GM11168 (cell line): ENCODE measurements around the gene PLEKHM1.
"Not testable (repeated sequence)": the region's sequence is repeated elsewhere in the genome, so short reads cannot be mapped to it uniquely, and the experiment has no call there.

ENCODE experiments used
- in situ Hi-C: fragments of 300-500 bp; cut with MboI; formaldehyde crosslinking; loops from one replicate; pipeline ENCODE4 v1.12.0; 2022; ENCODE audit warnings: low sequenced_read_pairs; ENCODE audit not compliant: unreplicated experiment

Gene PLEKHM1

GRCh38 chr17:45444301-45444700 is 46.2 kb downstream of the PLEKHM1 start:
- in situ Hi-C loops, result not testable (repeated sequence)

- in situ Hi-C loops, result not testable (repeated sequence)
These were observed 46.9 kb downstream of the PLEKHM1 start for GRCh38 chr17:45443371-45444260.

GRCh38 chr17:45441526-45442310 is 48.8 kb downstream of the PLEKHM1 start:
- in situ Hi-C loops, result no loop called here

GRCh38 chr17:45440839-45441515 is 49.5 kb downstream of the PLEKHM1 start:
- in situ Hi-C loops, result not testable (repeated sequence)

- in situ Hi-C loops, result no loop called here
These were observed 50.3 kb downstream of the PLEKHM1 start for GRCh38 chr17:45440161-45440778.

- in situ Hi-C loops, result no loop called here
These were observed 51.5 kb downstream of the PLEKHM1 start for GRCh38 chr17:45438931-45439610.

- in situ Hi-C loops, result no loop called here
These were observed 52.8 kb downstream of the PLEKHM1 start for GRCh38 chr17:45437465-45438283.

- in situ Hi-C loops, result no loop called here
These were observed 53.7 kb downstream of the PLEKHM1 start for GRCh38 chr17:45436625-45437464.

GRCh38 chr17:45436161-45436560 is 54.4 kb downstream of the PLEKHM1 start:
- in situ Hi-C loops, result no loop called here

- in situ Hi-C loops, result no loop called here
These were observed 55.0 kb downstream of the PLEKHM1 start for GRCh38 chr17:45435481-45435880.

- in situ Hi-C loops, result no loop called here
These were observed 57.4 kb downstream of the PLEKHM1 start for GRCh38 chr17:45433159-45433535.

- in situ Hi-C loops, result no loop called here
These were observed 57.9 kb downstream of the PLEKHM1 start, which contains the start of gene ARHGAP27 for GRCh38 chr17:45432405-45433158. Gene ARHGAP27 (minus strand): TSS chr17:45432870. CDS start chr17:45430279, 2,591 bp downstream.

GRCh38 chr17:45431531-45432404 is 58.8 kb downstream of the PLEKHM1 start:
- in situ Hi-C loops, result no loop called here

GRCh38 chr17:45430738-45431530 is 59.6 kb downstream of the PLEKHM1 start:
- in situ Hi-C loops, result no loop called here

- in situ Hi-C loops, result no loop called here
These were observed 60.3 kb downstream of the PLEKHM1 start for GRCh38 chr17:45430006-45430737.
